Keratinocyte (primary cell): ENCODE data around the gene PWWP2B.

ENCODE experiments used
- CTCF ChIP-seq, 3 experiments: IDR thresholded peaks in 1 of 3; conservative IDR thresholded peaks in 1 of 3; optimal IDR thresholded peaks in 1 of 3; 2 replicates in 2 of 3; 3 replicates in 1 of 3; pipeline versions ENCODE3 to v1.5.1; 2011; ENCODE audit warnings: low read length in 3 of 3, mild to moderate bottlenecking in 3 of 3, moderate library complexity in 2 of 3, control low read depth in 1 of 3, inconsistent platforms in 1 of 3; ENCODE audit not compliant: insufficient read depth in 2 of 3; ENCODE audit errors: extremely low read depth in 1 of 3
- EZH2 ChIP-seq: IDR thresholded peaks from one replicate; pipeline ENCODE4 v1.6.1; 2012; ENCODE audit warnings: inconsistent platforms, mild to moderate bottlenecking, low read length, moderate library complexity

- TF ChIP-seq CTCF (optimal IDR thresholded peaks at IDR 0.05 in 1 of 3, IDR thresholded peaks at IDR 0.05 in 1 of 3, conservative IDR thresholded peaks at IDR 0.05 in 1 of 3; ENCODE audit: extremely low read depth in 1 of 3, insufficient read depth in 2 of 3, low read length in 3 of 3) (no peak), EZH2 (no peak)
Measured at GRCh38 chr10:132402781-132403241, 5.8 kb downstream of the PWWP2B start.
